ENCODE results near the gene LOXHD1.

LOXHD1 gene

GRCh38 chr18:46672062-46672970 lies 15.3 kb upstream of the LOXHD1 start:
- DNase-seq: no peak

- no peak for DNase-seq
These were observed 11.7 kb upstream of the LOXHD1 start for GRCh38 chr18:46668694-46669093.

- DNase-seq: no peak
These were observed 11.1 kb upstream of the LOXHD1 start for GRCh38 chr18:46668135-46668534.

GRCh38 chr18:46663539-46663938 lies 6.5 kb upstream of the LOXHD1 start:
- no peak for DNase-seq

- DNase-seq: no peak
These were observed 4.1 kb upstream of the LOXHD1 start for GRCh38 chr18:46660957-46661749.

DNA sequence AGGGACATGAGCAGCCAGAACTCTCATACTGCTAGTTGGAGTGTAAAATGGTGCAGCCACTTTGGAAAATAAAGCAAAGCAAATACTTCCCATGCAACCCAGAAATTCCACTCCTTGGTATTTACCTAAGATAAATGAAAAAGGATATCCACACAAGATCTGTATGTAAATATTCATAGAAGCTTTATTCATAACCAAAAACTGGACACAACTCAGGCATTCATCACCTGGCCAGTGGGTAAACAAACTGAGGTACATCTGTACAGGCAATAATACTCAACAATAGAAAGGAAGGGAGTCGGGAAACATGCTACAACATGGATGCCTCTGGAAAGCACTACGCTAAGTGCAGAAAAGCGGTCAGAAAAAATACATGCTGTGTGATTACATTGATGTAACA lies 2.5 kb upstream of the LOXHD1 start:
- DNase-seq: no peak

DNA sequence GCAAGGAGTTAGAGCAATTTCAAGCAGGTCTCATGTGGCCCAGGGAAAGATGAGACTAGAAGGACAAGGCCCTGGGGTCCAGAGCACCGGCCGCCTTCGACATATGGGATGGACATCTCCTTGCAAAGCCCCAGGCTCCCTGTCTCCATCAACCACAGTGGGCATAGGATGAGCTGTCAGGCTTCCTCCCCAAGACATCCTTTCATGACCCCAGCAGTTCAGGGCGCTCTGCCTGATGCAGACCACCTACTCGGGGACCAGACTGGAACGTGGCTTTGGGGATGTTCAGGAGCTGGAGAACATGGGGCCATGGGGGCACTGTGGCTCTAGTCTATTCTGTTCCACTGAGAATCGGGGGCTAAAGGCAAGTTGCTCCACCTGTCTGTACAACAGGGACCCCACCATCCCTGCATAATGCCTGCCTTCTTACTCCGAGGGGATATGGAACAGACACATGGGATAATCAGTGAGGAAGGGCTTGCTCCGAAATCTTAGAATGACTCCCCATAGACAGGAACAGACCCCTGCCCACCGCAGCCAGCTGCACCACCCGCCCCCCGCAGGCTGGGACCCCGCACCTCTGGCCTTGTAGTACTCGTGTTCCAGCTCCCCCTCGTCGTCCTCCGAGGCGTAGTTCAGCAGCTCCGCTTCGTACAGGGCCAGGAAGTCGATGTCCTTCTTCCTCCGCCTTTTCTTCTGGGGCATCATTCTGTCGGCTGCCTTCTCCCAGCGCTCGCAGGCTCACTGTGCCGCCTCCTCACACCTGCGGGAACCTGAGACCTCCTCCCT lies 500 bp downstream of the LOXHD1 start:
- no peak for DNase-seq

GRCh38 chr18:46652372-46652771 lies 4.6 kb downstream of the LOXHD1 start:
- no peak for DNase-seq

GRCh38 chr18:46650681-46651080 lies 6.3 kb downstream of the LOXHD1 start:
- DNase-seq: no peak

- no peak for DNase-seq
These were observed 7.8 kb downstream of the LOXHD1 start for GRCh38 chr18:46649071-46649862.

GRCh38 chr18:46646468-46646867 lies 10.6 kb downstream of the LOXHD1 start:
- DNase-seq: no peak

GRCh38 chr18:46642561-46642960 lies 14.5 kb downstream of the LOXHD1 start:
- no peak for DNase-seq

DNA sequence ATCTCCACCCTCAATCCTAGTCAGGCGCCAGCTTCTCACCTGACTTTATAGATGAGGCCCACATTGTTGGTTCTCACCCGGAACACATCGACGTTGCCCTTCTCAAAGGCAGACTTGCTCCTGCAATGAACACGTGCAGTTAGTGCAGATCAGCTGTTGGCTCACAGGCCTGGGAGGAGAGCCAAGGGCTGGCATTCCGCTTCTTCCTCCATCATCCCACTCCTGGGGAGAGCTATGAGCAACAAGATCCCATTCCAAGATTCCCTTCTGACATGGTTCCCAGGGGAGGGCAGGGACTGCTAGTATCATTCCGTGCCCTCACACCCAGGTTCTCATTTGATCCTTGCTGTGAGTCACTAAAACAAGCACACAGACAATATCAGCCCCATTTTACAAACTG lies 15.1 kb downstream of the LOXHD1 start:
- DNase-seq: no peak

GRCh38 chr18:46639386-46639785 lies 17.6 kb downstream of the LOXHD1 start:
- no peak for DNase-seq

DNA sequence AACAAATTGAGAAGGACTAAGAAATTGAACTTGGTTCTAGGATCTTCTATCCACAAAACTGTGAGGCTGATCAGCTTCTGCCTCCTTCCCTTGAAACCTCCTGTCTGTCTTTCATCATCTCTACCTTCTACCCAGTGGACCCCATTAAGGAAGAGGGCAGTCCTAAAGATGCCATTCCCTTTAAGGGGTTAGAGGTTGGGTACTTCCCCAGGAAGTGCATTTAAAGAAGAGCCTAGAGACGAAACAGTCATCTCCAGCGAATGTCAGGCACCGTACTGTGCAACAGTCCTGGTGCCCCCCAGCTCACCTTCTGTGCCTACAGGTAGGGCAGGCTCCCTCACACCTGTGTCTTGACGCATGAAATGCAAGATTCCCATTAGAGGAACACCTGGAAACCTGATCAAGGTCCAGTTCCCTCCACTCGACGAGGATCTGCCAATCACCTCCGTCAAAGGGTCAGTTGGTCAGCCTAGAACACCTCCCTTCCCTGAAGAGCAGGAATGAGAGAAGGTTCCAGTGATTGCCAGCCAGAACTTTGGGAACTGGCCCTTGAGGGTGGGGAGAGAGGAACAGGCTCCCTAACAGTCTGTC lies 20.9 kb downstream of the LOXHD1 start:
- DNase-seq: no peak

GRCh38 chr18:46632401-46633071 lies 24.5 kb downstream of the LOXHD1 start:
- DNase-seq: no peak

DNA sequence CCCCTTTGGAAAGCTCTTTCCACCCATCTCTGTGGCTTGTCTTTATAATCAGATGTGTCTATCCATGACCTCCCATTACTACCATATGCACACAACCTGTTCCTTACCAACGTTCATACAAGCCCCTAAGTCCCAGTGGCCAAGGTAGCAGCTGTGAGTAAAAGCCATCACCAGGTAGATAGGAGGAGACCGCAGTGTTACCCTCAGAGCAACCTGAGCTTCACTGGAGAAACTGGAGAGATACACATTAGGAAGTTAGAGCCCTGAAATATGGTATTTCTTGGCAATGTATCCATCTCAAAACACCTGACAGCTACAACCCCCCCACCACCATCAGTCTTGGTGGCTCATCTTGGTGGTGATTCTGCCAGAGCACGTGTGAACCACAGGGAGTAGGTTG lies 26.0 kb downstream of the LOXHD1 start:
- DNase-seq: no peak

DNA sequence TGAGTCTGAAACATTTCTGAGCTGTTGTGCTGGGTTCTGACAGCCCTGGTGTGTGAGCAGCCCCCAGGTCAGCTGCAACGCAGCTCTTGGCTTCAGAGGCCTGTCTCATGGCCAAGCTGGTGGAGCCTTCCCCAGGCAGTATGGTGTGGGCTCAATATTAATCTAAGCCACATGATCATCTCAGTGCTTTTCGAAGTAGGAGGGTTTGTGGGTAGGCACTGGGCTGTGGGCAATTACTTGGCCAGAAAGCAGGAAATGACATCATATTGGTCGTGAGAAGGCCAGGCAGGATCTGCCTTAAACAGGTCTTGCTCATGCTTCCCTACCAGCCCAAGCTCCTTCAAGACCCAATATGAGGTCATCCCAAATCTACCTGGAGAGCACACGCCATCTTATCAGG lies 26.9 kb downstream of the LOXHD1 start:
- peak; percentile 27 to 48 for DNase-seq

DNA sequence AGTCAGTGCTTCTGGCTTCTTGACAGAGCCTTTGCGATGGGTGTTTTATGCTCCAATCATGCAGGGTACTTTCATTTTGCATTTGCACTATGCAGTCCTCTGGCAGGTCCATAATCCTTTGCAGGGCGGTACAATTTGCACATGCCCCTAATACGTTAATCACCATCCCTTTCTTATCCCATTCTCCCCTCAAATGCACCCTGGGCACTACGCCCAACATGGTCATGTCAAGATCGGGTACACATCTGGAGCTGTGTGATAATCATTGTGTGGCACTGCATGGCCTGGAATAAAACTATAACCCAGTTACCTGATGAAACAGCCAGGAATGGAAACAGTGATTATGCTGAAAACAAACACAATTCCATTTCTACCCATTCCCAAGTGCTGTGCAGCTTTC lies 27.7 kb downstream of the LOXHD1 start:
- DNase-seq: no peak

DNA sequence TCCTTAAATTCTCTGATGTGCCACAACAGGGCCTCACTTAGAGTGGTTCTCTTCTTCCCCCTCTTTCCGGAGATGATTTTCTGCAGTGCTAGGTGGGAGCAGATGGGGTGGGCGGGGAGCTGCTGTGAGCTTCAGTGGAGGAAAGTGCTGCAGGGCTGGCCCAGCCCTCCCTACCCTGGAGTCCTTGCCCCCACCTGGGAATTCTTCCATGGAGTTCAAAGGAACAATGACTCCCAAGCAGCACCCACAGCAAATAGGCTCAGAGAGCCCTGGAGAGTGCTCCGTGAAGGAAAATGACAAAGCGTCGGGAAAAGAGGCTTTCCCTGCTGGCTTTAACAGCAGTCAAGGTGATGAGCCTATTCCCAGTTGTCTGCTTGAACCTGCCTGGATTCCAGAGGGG lies 28.8 kb downstream of the LOXHD1 start:
- DNase-seq: no peak

- no peak for DNase-seq
These were observed 29.9 kb downstream of the LOXHD1 start for GRCh38 chr18:46627136-46627535.

Measured in inflammatory macrophage (primary cell).